Panc1 (cell line): ENCODE results near the gene TMEM47. TPM values are rescaled to one million over a fixed set of nuclear protein-coding genes. Genes with fewer than 3 reads are reported as not detected.

Source experiments
- ATAC-seq: fragments of 200-7000 bp; cut with Tn5 transposase; 2 replicates; pipeline ENCODE4 v1.9.1; 2020; ENCODE audit warnings: mild to moderate bottlenecking, moderate library complexity
- Bru-seq: library from RNA; stranded (reverse); fragments of 400-500 nt; gene quantifications from one replicate; lab custom pipeline; 2021; lab: Mats Ljungman, UMichigan
- BruChase-seq, 2 experiments: library from RNA; stranded (reverse); fragments of 400-500 nt; gene quantifications; one replicate each; lab custom pipeline; 2021; lab: Mats Ljungman, UMichigan
- BruUV-seq: library from RNA; stranded (reverse); fragments of 400-500 nt; replicated peaks from 2 replicates; lab custom pipeline; 2021; lab: Mats Ljungman, UMichigan
- CTCF ChIA-PET: fragments of 300-600 bp; sonication (Branson Sonifier 250); formaldehyde crosslinking; loops from one replicate; lab custom pipeline; 2022; ENCODE audit warnings: antibody characterized with exemption; lab: Charles Lee
- POLR2A ChIA-PET: fragments of 300-600 bp; sonication (Branson Sonifier 250); formaldehyde crosslinking; loops from one replicate; lab custom pipeline; 2022; ENCODE audit warnings: antibody characterized with exemption; lab: Charles Lee
- DNase-seq: peaks from one replicate; pipeline ENCODE4 v3.0.0-alpha.2; 2010; ENCODE audit warnings: low read depth, low spot score
- H3K27ac ChIP-seq: 2 replicates; pipeline ENCODE4 v1.5.1; 2011; ENCODE audit warnings: mild to moderate bottlenecking, low read length, inconsistent platforms
- H3K27me3 ChIP-seq: fragments of 200-500 bp; sonication (Bioruptor generic); 2 replicates; pipeline ENCODE4 v1.6.0; 2014; ENCODE audit warnings: low read length, inconsistent platforms; ENCODE audit not compliant: control insufficient read depth, insufficient read depth
- H3K36me3 ChIP-seq: fragments of 200-500 bp; sonication (Bioruptor generic); 2 replicates; pipeline ENCODE4 v1.5.1; 2014; ENCODE audit warnings: inconsistent platforms, mild to moderate bottlenecking, low read length, moderate library complexity; ENCODE audit not compliant: control insufficient read depth, insufficient read depth
- H3K4me1 ChIP-seq: 2 replicates; pipeline ENCODE4 v1.5.1; 2011; ENCODE audit warnings: inconsistent platforms, mild to moderate bottlenecking, low read length, moderate library complexity; ENCODE audit not compliant: control insufficient read depth, insufficient read depth
- H3K4me3 ChIP-seq, 2 experiments: 2 replicates each; pipeline ENCODE4 v1.5.1; 2011 to 2012; ENCODE audit warnings: low read depth in 2 of 2, low read length in 2 of 2, mild to moderate bottlenecking in 2 of 2, inconsistent platforms in 1 of 2, moderate library complexity in 1 of 2
- H3K9me3 ChIP-seq: fragments of 200-500 bp; sonication (Bioruptor generic); 2 replicates; pipeline ENCODE4 v1.5.1; 2014; ENCODE audit warnings: low read depth, mild to moderate bottlenecking, inconsistent platforms, low read length, moderate library complexity; ENCODE audit not compliant: control insufficient read depth, insufficient read depth
- CTCF ChIP-seq: fragments of 450-650 bp; IDR thresholded peaks from 2 replicates; pipeline ENCODE4 v1.5.1; 2017; ENCODE audit warnings: mild to moderate bottlenecking
- POLR2AphosphoS5 ChIP-seq: IDR thresholded peaks from 2 replicates; pipeline ENCODE4 v1.6.1; 2012; ENCODE audit warnings: mild to moderate bottlenecking, low read depth, low read length, moderate library complexity
- REST ChIP-seq, 2 experiments: IDR thresholded peaks; 2 replicates each; pipeline ENCODE4 v1.6.1; 2011 to 2012; ENCODE audit warnings: low read depth in 2 of 2, control low read depth in 1 of 2, low read length in 1 of 2, mild to moderate bottlenecking in 1 of 2, moderate library complexity in 1 of 2; ENCODE audit not compliant: insufficient read depth in 1 of 2
- SIN3A ChIP-seq: IDR thresholded peaks from 2 replicates; pipeline ENCODE4 v1.6.1; 2012; ENCODE audit warnings: low read depth, mild to moderate bottlenecking, low read length, moderate library complexity, borderline replicate concordance; ENCODE audit not compliant: insufficient read depth
- TCF7L2 ChIP-seq: IDR thresholded peaks from 2 replicates; pipeline ENCODE4 v1.6.1; 2011; ENCODE audit warnings: mild to moderate bottlenecking, low read depth, low read length, inconsistent platforms
- in situ Hi-C: cut with HindIII; loops from 2 replicates; pipeline ENCODE4 v1.10.0; 2016; ENCODE audit warnings: low sequenced_read_pairs, low pct_unique_long_range_greater_than_20kb
- intact Hi-C: fragments of 100-400 bp; cut with micrococcal nuclease; formaldehyde crosslinking; loops from one replicate; pipeline ENCODE4 v1.10.0; 2022; ENCODE audit not compliant: unreplicated experiment
- long read RNA-seq: library from polyadenylated mRNA; unstranded; transcript quantifications from one replicate; pipeline ENCODE4 v2.0.0, GENCODE V29; 2021; ENCODE audit not compliant: unreplicated experiment
- polyA plus RNA-seq: library from polyadenylated mRNA; unstranded; fragments of >200 nt; gene quantifications from one replicate; pipeline ENCODE4 v1.2.1, GENCODE V29; 2012; ENCODE audit warnings: missing spikeins; ENCODE audit not compliant: insufficient read length
- total RNA-seq: library from RNA; stranded (reverse); gene quantifications from one replicate; pipeline ENCODE4 v1.2.1, GENCODE V29; 2021; ENCODE audit not compliant: unreplicated experiment

TMEM47 gene
- total RNA-seq (2.2 TPM), Bru-seq, nascent RNA (percentile 44 among the genes with signal in this experiment), BruChase-seq, experiment 1, labeled RNA remaining after a 2-hour chase (percentile 41 among the genes with signal in this experiment), BruChase-seq, experiment 2, labeled RNA remaining after a 6-hour chase (percentile 56 among the genes with signal in this experiment)
- 0.85 TPM for polyA plus RNA-seq
- long read RNA-seq, full-length matches to known transcripts = 6 of 6 reads
- long read RNA-seq, partial matches to known transcripts = 0 of 6 reads
- long read RNA-seq, other reads (novel, unspliced or antisense) = 0 of 6 reads

GRCh38 chrX:34656842-34657725, at the start of gene TMEM47:
Gene TMEM47, minus strand, starts transcription at chrX:34657285. Its CDS starts 256 bp downstream, at chrX:34657029.
- no peak for DNase-seq
- POLR2A ChIA-PET = no interaction called here
- TF ChIP-seq CTCF (no peak), POLR2AphosphoS5 (no peak), REST (IDR thresholded peaks at IDR 0.05; ENCODE audit: insufficient read depth in 1 of 2, low read depth in 2 of 2, low read length in 1 of 2) (no peak), SIN3A (no peak), TCF7L2 (no peak)
- BruUV-seq = no TSS peak
- H3K4me1 ChIP-seq = no peaks in the 10 kb centered on the region
- in situ Hi-C loops (no loop called here), intact Hi-C loops (no loop called here)
- peak within 1 kb of the TSS; percentile 35 to 43 for H3K4me3 ChIP-seq
- no peak within 1 kb of the TSS for H3K27ac ChIP-seq
- no peaks in the 10 kb centered on the region for H3K36me3 ChIP-seq
- no peaks in the 10 kb centered on the region; the same call in 1 of the 2 replicates for H3K27me3 ChIP-seq
- peak; percentile 98 for ATAC-seq
- CTCF ChIA-PET = no interaction called here
- no peaks in the 10 kb centered on the region for H3K9me3 ChIP-seq

GRCh38 chrX:34687095-34687494, 30.0 kb upstream of the TMEM47 start:
- intact Hi-C loops = no loop called here
- DNase-seq (no peak), ATAC-seq (no peak)
- no peaks in the 10 kb centered on the region for H3K9me3 ChIP-seq
- ChIA-PET POLR2A (no interaction called here), CTCF (no interaction called here)
- no peaks in the 10 kb centered on the region for H3K4me1 ChIP-seq
- H3K36me3 ChIP-seq = no peaks in the 10 kb centered on the region
- no TSS peak for BruUV-seq
- no peak overlapping the region for H3K27ac ChIP-seq
- H3K27me3 ChIP-seq = no peaks in the 10 kb centered on the region
- in situ Hi-C loops = no loop called here
- no peak overlapping the region for H3K4me3 ChIP-seq
- no peak for TF ChIP-seq TCF7L2
- no peak for TF ChIP-seq SIN3A
- TF ChIP-seq CTCF = no peak
- no peak for TF ChIP-seq REST (IDR thresholded peaks at IDR 0.05; ENCODE audit: insufficient read depth in 1 of 2, low read depth in 2 of 2, low read length in 1 of 2)
- TF ChIP-seq POLR2AphosphoS5 = no peak
